LNCAP (cell line): ENCODE results near the gene DNAJC4.

ENCODE experiments used
- CTCF ChIP-seq: fragments of 450-650 bp; IDR thresholded peaks from 2 replicates; pipeline ENCODE4 v1.5.1; 2017; ENCODE audit warnings: mild to moderate bottlenecking

The DNAJC4 gene

GRCh38 chr11:64210301-64211020, 19.9 kb upstream of the DNAJC4 start:
- no peak for TF ChIP-seq CTCF

DNA sequence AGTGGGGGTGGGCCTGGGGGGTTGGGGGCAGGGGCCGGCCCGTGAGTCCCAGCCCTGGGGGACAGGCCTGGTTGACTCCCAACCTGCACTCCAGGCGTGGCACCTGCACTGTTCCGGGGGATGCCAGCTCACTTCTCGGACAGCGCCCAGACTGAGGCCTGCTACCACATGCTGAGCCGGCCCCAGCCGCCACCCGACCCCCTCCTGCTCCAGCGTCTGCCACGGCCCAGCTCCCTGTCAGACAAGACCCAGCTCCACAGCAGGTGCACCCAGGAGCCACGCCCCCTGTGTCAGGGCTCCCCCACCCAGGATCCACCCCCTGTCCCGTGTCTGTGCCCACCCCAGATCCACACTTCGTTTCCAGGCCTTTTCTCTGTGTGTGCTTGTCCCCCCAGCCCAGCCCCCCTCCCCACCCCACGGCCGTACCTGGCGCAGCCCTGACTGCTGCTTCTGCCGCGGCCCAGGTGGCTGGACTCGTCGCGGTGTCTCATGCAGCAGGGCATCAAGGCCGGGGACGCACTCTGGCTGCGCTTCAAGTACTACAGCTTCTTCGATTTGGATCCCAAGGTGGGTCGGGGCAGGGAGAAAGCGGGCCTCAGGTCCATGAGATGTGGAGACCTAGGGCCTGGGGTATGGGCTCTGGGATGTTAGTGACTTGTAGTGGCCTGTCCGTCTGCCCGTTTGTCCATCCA, 19.0 kb upstream of the DNAJC4 start:
- TF ChIP-seq CTCF: no peak

GRCh38 chr11:64216879-64217278, 13.5 kb upstream of the DNAJC4 start:
- TF ChIP-seq CTCF: no peak

GRCh38 chr11:64218628-64219353, 11.6 kb upstream of the DNAJC4 start:
- TF ChIP-seq CTCF: no peak

DNA sequence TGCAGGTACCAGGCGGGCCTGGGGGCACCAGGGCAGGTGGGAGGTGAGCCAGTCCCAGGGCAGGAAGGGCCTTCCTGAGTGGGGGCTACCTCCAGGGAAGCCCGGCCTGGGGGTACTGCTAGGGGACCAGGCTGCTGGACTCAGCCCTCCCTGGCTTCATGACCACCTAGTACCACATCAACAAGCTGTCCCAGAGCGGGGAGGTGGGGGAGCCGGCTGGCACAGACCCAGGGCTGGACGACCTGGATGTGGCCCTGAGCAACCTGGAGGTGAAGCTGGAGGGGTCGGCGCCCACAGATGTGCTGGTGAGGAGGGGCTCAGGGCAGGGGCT, 11.0 kb upstream of the DNAJC4 start:
- no peak for TF ChIP-seq CTCF

DNA sequence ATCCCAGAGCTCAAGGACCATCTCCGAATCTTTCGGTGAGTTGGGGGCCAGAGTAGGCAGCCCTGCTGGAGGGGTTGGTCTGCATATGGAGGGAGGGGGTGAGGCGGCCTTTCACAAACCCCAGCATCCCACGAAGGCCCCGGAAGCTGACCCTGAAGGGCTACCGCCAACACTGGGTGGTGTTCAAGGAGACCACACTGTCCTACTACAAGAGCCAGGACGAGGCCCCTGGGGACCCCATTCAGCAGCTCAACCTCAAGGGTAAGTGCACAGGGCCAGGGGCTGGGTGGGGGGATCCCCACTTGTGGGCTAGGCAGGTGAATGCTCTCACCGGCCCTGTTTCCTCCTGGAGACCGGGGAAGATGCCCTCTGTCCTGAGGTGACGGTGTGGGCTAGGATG, 10.6 kb upstream of the DNAJC4 start:
- no peak for TF ChIP-seq CTCF

GRCh38 chr11:64220271-64220670, 10.1 kb upstream of the DNAJC4 start:
- no peak for TF ChIP-seq CTCF
